ENCODE results near the gene RNF20. TPM values are rescaled to one million over a fixed set of nuclear protein-coding genes. Genes with fewer than 3 reads are reported as not detected.

RNF20 gene
- total RNA-seq, 1 experiment from 2014 or later: 29.2 TPM

DNA sequence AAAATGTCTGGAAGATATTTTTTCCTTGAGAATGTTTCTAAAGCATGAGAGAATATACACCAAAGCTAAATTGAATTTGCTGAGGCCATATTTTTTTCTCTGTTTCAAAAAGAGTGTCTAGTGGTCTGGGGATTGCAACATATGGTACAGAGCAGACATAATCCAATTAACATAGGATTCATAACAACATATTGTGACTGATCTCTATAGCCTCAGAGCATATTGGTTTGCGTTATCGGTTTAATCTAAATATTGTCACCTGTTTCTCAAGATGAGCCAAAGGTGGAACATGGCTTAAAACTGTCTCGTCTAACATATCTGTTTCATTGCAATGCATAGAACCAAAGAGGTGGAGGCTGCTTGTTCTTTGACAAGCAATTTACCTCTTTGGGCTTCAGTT lies 57.2 kb downstream of the RNF20 start:
- DNase-seq (ENCODE audit: low read depth): no peak

- DNase-seq (ENCODE audit: low read depth): no peak
These were observed 58.3 kb downstream of the RNF20 start for GRCh38 chr9:101591787-101592446.

DNA sequence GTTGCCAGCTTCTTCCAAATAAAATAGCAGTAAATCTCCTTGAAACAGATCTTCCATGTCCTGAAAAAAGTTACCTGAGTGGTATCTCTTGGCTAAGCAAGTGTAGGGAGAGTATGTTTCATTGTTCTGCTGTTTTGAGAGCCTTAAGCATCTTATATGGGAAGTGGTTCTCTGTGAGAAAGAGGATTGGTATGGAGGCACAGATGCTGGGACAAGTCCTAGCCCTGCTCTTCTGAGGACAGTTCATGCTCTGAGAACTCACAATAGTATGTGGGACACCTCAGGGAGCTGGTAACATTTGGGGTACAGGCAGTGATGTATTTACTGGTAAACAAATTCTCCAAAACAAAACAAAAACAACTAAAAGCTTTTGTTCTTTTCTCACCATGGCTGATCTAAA lies 59.1 kb downstream of the RNF20 start:
- no peak for DNase-seq (ENCODE audit: low read depth)

DNA sequence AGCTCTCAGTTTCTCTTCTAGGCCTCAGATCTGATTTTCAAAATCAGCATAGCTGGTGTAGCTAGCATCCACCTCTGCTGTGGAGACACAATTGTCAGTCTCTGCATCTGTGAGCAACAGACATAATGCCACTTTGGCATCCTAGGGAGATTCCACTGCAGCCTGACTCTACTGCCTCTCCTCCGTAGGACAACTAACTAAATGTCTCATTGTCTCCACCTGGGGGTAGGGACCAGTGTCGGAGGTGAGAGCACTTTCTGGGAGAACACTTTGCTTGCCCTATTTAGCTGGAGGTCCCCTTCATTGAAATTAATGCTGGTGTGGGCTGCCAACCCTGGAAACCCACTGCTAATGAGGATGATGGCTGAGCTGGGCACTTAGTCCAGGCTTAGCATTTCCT lies 59.7 kb downstream of the RNF20 start:
- no peak for DNase-seq (ENCODE audit: low read depth)

GRCh38 chr9:101594796-101595195 lies 61.1 kb downstream of the RNF20 start, which contains the start of gene PPP3R2:
TSS of gene PPP3R2 (minus strand) at chr9:101594969. CDS start at chr9:101594921, 48 bp downstream.
- no peak for DNase-seq (ENCODE audit: low read depth)

DNA sequence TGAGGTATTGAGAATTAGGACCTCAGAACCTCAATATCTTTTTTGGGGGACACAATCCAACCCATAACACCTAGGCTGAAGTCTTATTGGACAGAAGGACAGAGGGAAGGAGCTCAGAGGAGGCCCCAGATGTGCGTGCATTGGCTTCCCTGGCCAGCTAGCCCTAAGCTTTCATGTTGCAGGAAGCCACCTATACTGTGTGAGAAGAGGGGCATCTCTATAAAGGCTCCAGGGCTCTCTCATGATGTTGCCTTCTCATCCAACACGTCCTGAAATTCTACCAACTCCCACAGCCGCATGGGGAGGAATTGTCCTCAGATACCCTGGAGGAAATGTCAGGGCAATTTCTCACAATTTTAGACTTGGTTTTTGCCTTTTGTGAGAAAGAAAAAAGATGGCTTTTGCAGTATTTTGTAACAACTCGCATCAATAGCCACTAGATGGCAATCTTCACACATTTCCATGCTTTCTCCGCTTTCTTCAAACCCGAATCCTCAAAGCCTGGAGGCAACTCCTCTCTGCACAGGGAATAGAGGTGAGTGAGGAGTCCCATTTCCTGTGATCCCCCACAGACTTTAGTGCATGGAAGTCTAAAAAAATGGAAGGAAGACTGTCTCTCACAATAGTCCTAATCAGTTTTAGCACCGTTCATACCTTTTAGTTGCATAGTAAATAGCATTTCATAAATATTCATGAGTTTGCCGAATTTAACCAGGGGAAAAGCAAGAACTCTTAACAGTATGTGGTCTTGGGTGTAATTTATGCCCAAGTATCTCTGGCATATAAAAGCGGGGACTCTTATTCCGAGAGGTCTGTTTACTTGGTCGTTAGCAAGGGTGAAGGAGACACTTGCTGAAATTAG lies 68.5 kb downstream of the RNF20 start:
- DNase-seq (ENCODE audit: low read depth): peak; percentile 52

GRCh38 chr9:101604296-101604695 lies 70.6 kb downstream of the RNF20 start:
- no peak for DNase-seq (ENCODE audit: low read depth)

DNA sequence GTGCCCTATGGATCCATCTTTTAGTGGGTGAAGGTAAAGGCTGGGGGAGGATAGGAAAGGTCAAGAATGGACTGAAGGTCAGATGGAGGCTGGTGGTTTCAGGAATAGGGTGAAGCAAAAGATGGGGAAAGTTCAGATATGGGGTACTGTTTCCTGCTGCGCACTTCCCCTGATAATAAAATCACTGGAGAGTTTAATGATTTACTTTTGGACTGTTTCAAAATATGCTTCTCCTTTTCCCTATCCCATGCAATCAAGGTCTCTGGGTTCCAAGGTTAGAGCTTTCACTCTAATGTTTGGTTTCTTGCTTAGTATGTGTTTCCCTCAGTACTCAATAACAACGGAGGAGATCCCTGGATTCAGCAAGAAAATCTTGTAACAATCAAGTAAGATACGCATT lies 71.9 kb downstream of the RNF20 start:
- DNase-seq (ENCODE audit: low read depth): no peak

Other genes starting within 250 kb of the RNF20 start
- not detected in 2 replicates for gene BAAT, start 148.8 kb upstream of the RNF20 start, total RNA-seq (2014; rRNA removed; shearing (Covaris generic))
- gene MRPL50, start 135.2 kb upstream of the RNF20 start, total RNA-seq (2014; rRNA removed; shearing (Covaris generic)): 30.8 and 37.2 TPM in 2 replicates
- 11.2 and 15.5 TPM in 2 replicates for gene ZNF189, start 135.0 kb upstream of the RNF20 start, total RNA-seq (2014; rRNA removed; shearing (Covaris generic))
- not detected in 2 replicates for gene ALDOB, start 98.1 kb upstream of the RNF20 start, total RNA-seq (2014; rRNA removed; shearing (Covaris generic))
- not detected in 2 replicates for gene PPP3R2, start 61.1 kb downstream of the RNF20 start, total RNA-seq (2014; rRNA removed; shearing (Covaris generic))
- gene GRIN3A, start 204.8 kb downstream of the RNF20 start, total RNA-seq (2014; rRNA removed; shearing (Covaris generic)): not detected in 2 replicates